IMR-90 (cell line): Measurements from ENCODE around the gene SLC1A5.

Source experiments
- BHLHE40 ChIP-seq: fragments of 150-350 bp; IDR thresholded peaks from 2 replicates; pipeline ENCODE4 v1.6.1; 2016; ENCODE audit warnings: mild to moderate bottlenecking, low read depth, low read length
- CEBPB ChIP-seq: IDR thresholded peaks from 2 replicates; pipeline ENCODE4 v1.6.1; 2012; ENCODE audit warnings: low read depth, low read length, improper control_type of control experiment
- CTCF ChIP-seq: conservative IDR thresholded peaks from 2 replicates; pipeline ENCODE4 v1.5.1; 2012; ENCODE audit warnings: mild to moderate bottlenecking, low read depth, low read length, improper control_type of control experiment
- FOS ChIP-seq: fragments of 150-350 bp; IDR thresholded peaks from 2 replicates; pipeline ENCODE4 v1.6.1; 2016; ENCODE audit warnings: low read depth, low read length
- MAFK ChIP-seq: IDR thresholded peaks from 2 replicates; pipeline ENCODE4 v1.6.1; 2012; ENCODE audit warnings: low read depth, low read length, improper control_type of control experiment
- MAZ ChIP-seq: IDR thresholded peaks from 2 replicates; pipeline ENCODE4 v1.6.1; 2012; ENCODE audit warnings: low read depth, mild to moderate bottlenecking, low read length, improper control_type of control experiment, moderate library complexity, borderline replicate concordance
- MXI1 ChIP-seq: IDR thresholded peaks from 2 replicates; pipeline ENCODE4 v1.6.1; 2012; ENCODE audit warnings: low read depth, mild to moderate bottlenecking, low read length, moderate library complexity, borderline replicate concordance
- NFE2L2 ChIP-seq: fragments of 150-350 bp; IDR thresholded peaks from 2 replicates; pipeline ENCODE4 v1.6.1; 2016; ENCODE audit warnings: low read depth, mild to moderate bottlenecking, low read length
- POLR2A ChIP-seq: IDR thresholded peaks from 2 replicates; pipeline ENCODE4 v1.6.1; 2012; ENCODE audit warnings: mild to moderate bottlenecking, low read depth, low read length
- RFX5 ChIP-seq: IDR thresholded peaks from 2 replicates; pipeline ENCODE4 v1.8.0; 2012; ENCODE audit warnings: low read depth, mild to moderate bottlenecking, low read length, moderate library complexity

GRCh38 chr19:46823049-46823448 is 34.7 kb upstream of the SLC1A5 start:
- TF ChIP-seq CTCF = no peak
- no peak for TF ChIP-seq MAFK
- TF ChIP-seq MXI1 = no peak
- TF ChIP-seq POLR2A = no peak
- TF ChIP-seq RFX5 = no peak
- no peak for TF ChIP-seq MAZ
- no peak for TF ChIP-seq BHLHE40
- no peak for TF ChIP-seq CEBPB
- no peak for TF ChIP-seq FOS
- TF ChIP-seq NFE2L2 = no peak
